HG03558 (cell line): Measurements from ENCODE around the gene PTPRJ.

Experiments
- ATAC-seq: cut with Tn5 transposase; IDR thresholded peaks from one replicate; pipeline ENCODE4 v1.9.1; 2021; ENCODE audit warnings: moderate number of reproducible peaks; ENCODE audit not compliant: unreplicated experiment; ENCODE audit errors: extremely low read depth

PTPRJ gene

GRCh38 chr11:48104568-48104924, 124.2 kb downstream of the PTPRJ start:
- no peak for ATAC-seq

- ATAC-seq = no peak
Observed at GRCh38 chr11:48105096-48105990, 125.0 kb downstream of the PTPRJ start.

GRCh38 chr11:48106166-48106565, 125.8 kb downstream of the PTPRJ start:
- no peak for ATAC-seq

GRCh38 chr11:48107188-48107704, 126.9 kb downstream of the PTPRJ start:
- ATAC-seq = peak; percentile 74

GRCh38 chr11:48108231-48109045, 128.1 kb downstream of the PTPRJ start:
- no peak for ATAC-seq

- ATAC-seq = no peak
Observed at GRCh38 chr11:48109046-48109666, 128.8 kb downstream of the PTPRJ start.

- no peak for ATAC-seq
Observed at GRCh38 chr11:48110509-48110766, 130.1 kb downstream of the PTPRJ start.

- ATAC-seq = no peak
Observed at GRCh38 chr11:48111891-48112290, 131.5 kb downstream of the PTPRJ start.

GRCh38 chr11:48114740-48115139, 134.4 kb downstream of the PTPRJ start:
- ATAC-seq = no peak

GRCh38 chr11:48116437-48117228, 136.3 kb downstream of the PTPRJ start:
- no peak for ATAC-seq

- ATAC-seq = no peak
Observed at GRCh38 chr11:48122246-48122645, 141.9 kb downstream of the PTPRJ start.

GRCh38 chr11:48122656-48123055, 142.3 kb downstream of the PTPRJ start:
- ATAC-seq = no peak

- no peak for ATAC-seq
Observed at GRCh38 chr11:48123254-48123875, 143.0 kb downstream of the PTPRJ start.

GRCh38 chr11:48123934-48124755, 143.8 kb downstream of the PTPRJ start:
- ATAC-seq = no peak

GRCh38 chr11:48124880-48125279, 144.5 kb downstream of the PTPRJ start:
- no peak for ATAC-seq

- no peak for ATAC-seq
Observed at GRCh38 chr11:48125866-48126265, 145.5 kb downstream of the PTPRJ start.

GRCh38 chr11:48127521-48128183, 147.3 kb downstream of the PTPRJ start:
- ATAC-seq = no peak

- no peak for ATAC-seq
Observed at GRCh38 chr11:48129697-48130395, 149.5 kb downstream of the PTPRJ start.
